H1 (cell line): ENCODE data around the gene DLAT. TPM values are rescaled to one million over a fixed set of nuclear protein-coding genes. Genes with fewer than 3 reads are reported as not detected.

Source experiments
- CTCF ChIA-PET: fragments of 300-600 bp; sonication (Branson Sonifier 250); formaldehyde crosslinking; loops from one replicate; lab custom pipeline; 2021; ENCODE audit not compliant: partially characterized antibody; lab: Charles Lee
- POLR2A ChIA-PET: fragments of 300-600 bp; sonication (Branson Sonifier 250); formaldehyde crosslinking; loops from one replicate; lab custom pipeline; 2021; ENCODE audit warnings: inconsistent platforms; ENCODE audit not compliant: partially characterized antibody; lab: Charles Lee
- DNase-seq, 2 experiments: peaks; one replicate each; pipeline versions ENCODE4 v3.0.0 to v3.0.0-alpha.2; 2010 to 2022; ENCODE audit warnings: low spot score in 2 of 2, low read depth in 1 of 2, mixed read lengths in 1 of 2
- FAIRE-seq: peaks from 2 replicates; lab custom pipeline; 2011; peaks lifted over from hg19 to GRCh38; lab: Jason Lieb, UNC
- H2AFZ ChIP-seq: 2 replicates; pipeline ENCODE4 v1.8.1; 2012; ENCODE audit warnings: low read length, inconsistent platforms
- H2AK5ac ChIP-seq: 2 replicates; pipeline ENCODE4 v1.6.1; 2013; ENCODE audit warnings: low read depth, low read length
- H2BK120ac ChIP-seq: replicated peaks from 2 replicates; pipeline ENCODE3; 2013; ENCODE audit warnings: low read depth, low read length, inconsistent platforms
- H2BK12ac ChIP-seq: 2 replicates; pipeline ENCODE4 v1.6.1; 2013; ENCODE audit warnings: low read depth, low read length
- H2BK15ac ChIP-seq: 2 replicates; pipeline ENCODE4 v1.6.1; 2013; ENCODE audit warnings: low read length
- H2BK20ac ChIP-seq: 2 replicates; pipeline ENCODE4 v1.6.1; 2013; ENCODE audit warnings: low read length
- H2BK5ac ChIP-seq: 2 replicates; pipeline ENCODE4 v1.6.1; 2013; ENCODE audit warnings: low read depth, low read length
- H3K14ac ChIP-seq: 2 replicates; pipeline ENCODE4 v1.6.1; 2013; ENCODE audit warnings: inconsistent platforms; ENCODE audit not compliant: insufficient read length
- H3K18ac ChIP-seq: 2 replicates; pipeline ENCODE4 v1.6.1; 2013; ENCODE audit warnings: low read length; ENCODE audit errors: extremely low read depth
- H3K23ac ChIP-seq: 2 replicates; pipeline ENCODE4 v1.6.1; 2013; ENCODE audit warnings: inconsistent platforms; ENCODE audit not compliant: insufficient read length
- H3K23me2 ChIP-seq: 2 replicates; pipeline ENCODE4 v1.6.1; 2013; ENCODE audit warnings: low read depth, low read length
- H3K27ac ChIP-seq: 2 replicates; pipeline ENCODE4 v1.6.1; 2011; ENCODE audit warnings: low read depth, low read length, inconsistent platforms
- H3K27me3 ChIP-seq, 4 experiments: replicated peaks in 1 of 4; 1 replicate in 1 of 4; 2 replicates in 3 of 4; pipeline versions ENCODE4 v1.6.1 to v1.8.1; 2011 to 2013; ENCODE audit warnings: low read length in 3 of 4, mild to moderate bottlenecking in 3 of 4, inconsistent platforms in 2 of 4, mixed read lengths in 2 of 4, moderate library complexity in 1 of 4; ENCODE audit not compliant: control insufficient read depth in 3 of 4, insufficient read depth in 3 of 4; ENCODE audit errors: extremely low read depth in 1 of 4
- H3K36me3 ChIP-seq, 4 experiments: 2 replicates each; pipeline versions ENCODE4 v1.6.1 to v1.8.1; 2011 to 2013; ENCODE audit warnings: mild to moderate bottlenecking in 4 of 4, low read length in 3 of 4, moderate library complexity in 2 of 4, control low read depth in 1 of 4, inconsistent platforms in 1 of 4; ENCODE audit not compliant: insufficient read depth in 4 of 4, control insufficient read depth in 2 of 4
- H3K4ac ChIP-seq: replicated peaks from 2 replicates; pipeline ENCODE3; 2013; ENCODE audit warnings: low read length, low read depth, mixed read lengths, inconsistent platforms; ENCODE audit not compliant: insufficient read length
- H3K4me1 ChIP-seq, 4 experiments: replicated peaks in 1 of 4; 1 replicate in 1 of 4; 2 replicates in 3 of 4; pipeline versions ENCODE4 v1.6.1 to v1.8.1; 2011 to 2013; ENCODE audit warnings: low read length in 3 of 4, inconsistent platforms in 2 of 4, mixed read lengths in 1 of 4; ENCODE audit not compliant: insufficient read depth in 4 of 4, control insufficient read depth in 3 of 4
- H3K4me2 ChIP-seq, 2 experiments: 2 replicates each; pipeline versions ENCODE4 v1.6.1 to v1.8.1; 2011 to 2013; ENCODE audit warnings: low read depth in 2 of 2, low read length in 2 of 2, control low read depth in 1 of 2, inconsistent platforms in 1 of 2, mild to moderate bottlenecking in 1 of 2; ENCODE audit not compliant: insufficient read depth in 1 of 2
- H3K4me3 ChIP-seq, 4 experiments: fragments of 200-600, 300-600 bp in 1 of 4; sonication (generic), shearing (Covaris generic), sonication (Bioruptor Twin) in 1 of 4; 2 replicates each; pipeline versions ENCODE4 v1.5.1 to v1.8.1; 2011 to 2016; ENCODE audit warnings: low read length in 4 of 4, low read depth in 3 of 4, control low read depth in 2 of 4, inconsistent platforms in 2 of 4, mild to moderate bottlenecking in 2 of 4, mixed read lengths in 1 of 4, moderate library complexity in 1 of 4; ENCODE audit not compliant: insufficient read depth in 2 of 4; ENCODE audit errors: extremely low read depth in 1 of 4
- H3K56ac ChIP-seq: replicated peaks from 2 replicates; pipeline ENCODE3; 2013; ENCODE audit warnings: low read depth, mild to moderate bottlenecking, mixed read lengths, low read length, inconsistent platforms; ENCODE audit not compliant: insufficient read length
- H3K79me1 ChIP-seq: 2 replicates; pipeline ENCODE4 v1.6.1; 2013; ENCODE audit warnings: low read depth, low read length, control low read depth
- H3K79me2 ChIP-seq, 2 experiments: 2 replicates each; pipeline versions ENCODE4 v1.6.1 to v1.8.1; 2012 to 2013; ENCODE audit warnings: low read length in 2 of 2, mild to moderate bottlenecking in 2 of 2, inconsistent platforms in 1 of 2; ENCODE audit not compliant: insufficient read depth in 2 of 2, control insufficient read depth in 1 of 2
- H3K9ac ChIP-seq, 4 experiments: replicated peaks in 1 of 4; 1 replicate in 1 of 4; 2 replicates in 3 of 4; pipeline versions ENCODE4 v1.6.1 to v1.8.1; 2011 to 2013; ENCODE audit warnings: low read depth in 3 of 4, low read length in 3 of 4, control low read depth in 2 of 4, mild to moderate bottlenecking in 2 of 4, moderate library complexity in 2 of 4, inconsistent platforms in 1 of 4; ENCODE audit errors: extremely low read depth in 1 of 4
- H3K9me3 ChIP-seq, 2 experiments: 2 replicates each; pipeline versions ENCODE4 v1.6.1 to v1.8.1; 2012 to 2013; ENCODE audit warnings: mild to moderate bottlenecking in 2 of 2, moderate library complexity in 2 of 2, control low read depth in 1 of 2, inconsistent platforms in 1 of 2, low read depth in 1 of 2, low read length in 1 of 2, mixed read lengths in 1 of 2; ENCODE audit not compliant: insufficient read depth in 2 of 2
- H4K20me1 ChIP-seq, 2 experiments: replicated peaks in 1 of 2; 2 replicates each; pipeline versions ENCODE3 to v1.8.1; 2011 to 2013; ENCODE audit warnings: inconsistent platforms in 2 of 2, low read length in 2 of 2, mild to moderate bottlenecking in 1 of 2; ENCODE audit not compliant: insufficient read depth in 2 of 2, control insufficient read depth in 1 of 2
- H4K5ac ChIP-seq: 2 replicates; pipeline ENCODE4 v1.6.1; 2013; ENCODE audit warnings: low read length, low read depth, mixed read lengths, inconsistent platforms; ENCODE audit not compliant: insufficient read length
- H4K8ac ChIP-seq: 2 replicates; pipeline ENCODE4 v1.8.0; 2013; ENCODE audit warnings: mild to moderate bottlenecking, moderate library complexity, low read length, inconsistent platforms; ENCODE audit not compliant: insufficient read depth; ENCODE audit errors: extremely low read depth
- H4K91ac ChIP-seq: replicated peaks from 2 replicates; pipeline ENCODE3; 2013; ENCODE audit warnings: low read length, mixed read lengths, inconsistent platforms; ENCODE audit not compliant: insufficient read length
- TAF1 ChIP-seq: IDR thresholded peaks from 2 replicates; pipeline ENCODE4 v1.6.1; 2011; ENCODE audit warnings: mild to moderate bottlenecking, low read depth, low read length
- WGBS, 2 experiments: shearing (Covaris generic) in 1 of 2; methylation state at CpG; one replicate each; pipeline versions ENCODE4 v1.1.6 to v1.1.7; 2013 to 2015; ENCODE audit warnings: low lambda C conversion rate in 2 of 2, mixed read lengths in 2 of 2, inconsistent platforms in 1 of 2, low coverage in 1 of 2, missing lambda C conversion rate in 1 of 2; ENCODE audit not compliant: insufficient replicate concordance in 2 of 2, insufficient coverage in 1 of 2, insufficient read length in 1 of 2; ENCODE audit errors: extremely low coverage in 1 of 2, missing lambda C conversion rate in 1 of 2; 5-methylcytosine and 5-hydroxymethylcytosine counted together
- polyA plus RNA-seq, 7 experiments: library from polyadenylated mRNA; depleted of rRNA in 3 of 7; stranded (reverse) in 5 of 7; unstranded in 2 of 7; fragments of >200 nt in 5 of 7; fragments of 200-250 nt in 2 of 7; gene quantifications; 1 replicate in 5 of 7; 2 replicates in 1 of 7; 4 replicates in 1 of 7; pipeline versions ENCODE4 v1.2.1 to v1.2.3, GENCODE V29; 2011 to 2013; ENCODE audit warnings: missing spikeins in 2 of 7, mixed read lengths in 2 of 7
- total RNA-seq: library from RNA; stranded (reverse); fragmentation: NEBNext Ultra II Directional; extraction: Animal tissue kit (Norgen Biotek cat#: 25700); gene quantifications from 2 replicates; pipeline ENCODE4 v1.2.1, GENCODE V29; 2021

The DLAT gene
- total and polyA plus RNA-seq, 2 of the 8 experiments (the other 6 are each of a cell fraction or from before 2014, with no cell fraction given) = 23.1 to 66.2 TPM

DNA sequence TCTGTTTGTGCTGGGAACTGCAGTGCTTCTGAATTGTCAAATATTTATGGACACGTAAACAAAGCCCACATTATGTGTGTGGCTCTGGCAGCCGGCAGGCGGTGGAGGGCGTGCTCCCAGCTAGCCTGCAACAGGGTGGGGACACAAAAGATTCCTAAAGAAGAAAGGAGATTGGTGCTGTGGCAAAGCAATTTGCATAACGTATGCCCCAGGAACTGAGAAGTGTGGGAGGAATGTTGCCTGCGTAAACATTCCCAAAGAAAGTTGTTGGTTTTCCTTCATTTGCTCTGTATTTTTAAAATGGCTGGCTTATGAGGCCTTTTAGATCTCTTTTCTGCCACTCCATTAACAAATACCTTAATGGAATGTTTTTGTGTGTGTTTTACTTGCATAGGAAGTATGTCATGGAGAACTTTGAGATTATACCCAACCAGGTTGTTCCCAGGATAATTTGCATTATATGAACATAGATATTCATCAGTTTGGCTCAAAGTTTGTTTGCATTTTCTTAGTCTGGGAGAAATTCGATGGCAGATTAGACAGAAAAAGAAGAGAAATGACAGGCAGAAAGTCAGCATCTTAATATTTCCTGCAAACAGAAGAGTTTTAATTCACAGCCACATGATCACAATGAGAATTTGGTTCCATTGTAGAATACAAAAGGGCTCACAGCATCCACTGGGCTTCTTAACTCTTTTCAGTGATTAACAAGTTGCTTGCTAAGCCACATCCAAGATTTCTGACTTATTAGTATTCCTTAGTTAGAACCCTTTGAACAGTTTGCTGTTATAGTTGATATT, 41.8 kb upstream of the DLAT start:
- no peak overlapping the region for H2AFZ ChIP-seq
- peaks cover 10 to 16% (median 16%) of the 10 kb centered on the region in 4 experiments; a peak in 6 of 7 replicates for H3K4me1 ChIP-seq
- POLR2A ChIA-PET = interaction anchor here (0.6 to 3.4 kb wide), 9 partner anchors 15 to 113 kb away, joined by 3 to 12 read pairs (median 5); partner anchors contain the start of genes ALG9, C11orf52 and DIXDC1
- H3K27me3 ChIP-seq = no peaks in the 10 kb centered on the region
- H3K36me3 ChIP-seq = peaks cover 0 to 27% (median 11%) of the 10 kb centered on the region in 4 experiments; a peak in 5 of 8 replicates
- H4K5ac ChIP-seq = peak overlapping the region; percentile 97
- no peak overlapping the region for H3K14ac ChIP-seq
- no peak overlapping the region; the same call in 1 of the 2 replicates for H2AK5ac ChIP-seq
- H2BK12ac ChIP-seq = peak overlapping the region; percentile 76; the same call in 1 of the 2 replicates
- H4K91ac ChIP-seq = no peak overlapping the region
- H2BK20ac ChIP-seq = no peak overlapping the region
- H3K4me2 ChIP-seq = peak overlapping the region; percentile 70 to 78
- H2BK120ac ChIP-seq = no peak overlapping the region
- peak overlapping the region; percentile 63; the same call in 1 of the 2 replicates for H2BK5ac ChIP-seq
- 9% methylated on average over 7 of the region's 7 CpGs; no CpG with 5 or more reads in 1 of the 2 experiments for WGBS, 2 experiments
- H3K27ac ChIP-seq = peak overlapping the region; percentile 84
- H3K9me3 ChIP-seq = no peaks in the 10 kb centered on the region
- no peak overlapping the region for H3K56ac ChIP-seq
- H3K9ac ChIP-seq = peak overlapping the region in 2 of 4 experiments; percentile 24 to 52; a peak in 1 of 7 replicates
- H3K23me2 ChIP-seq = no peaks in the 10 kb centered on the region
- peak; percentile 93 for FAIRE-seq
- no peaks in the 10 kb centered on the region for H4K20me1 ChIP-seq
- CTCF ChIA-PET = interaction anchor here (0.9 to 21.3 kb wide), 19 partner anchors 8 to 393 kb away, joined by 3 to 565 read pairs (median 10); partner anchors contain the start of genes ALG9, C11orf52, CRYAB and DIXDC1
- H2BK15ac ChIP-seq = no peak overlapping the region
- DNase-seq = peak; percentile 62 to 64
- H3K79me2 ChIP-seq = no peaks in the 10 kb centered on the region
- peak overlapping the region; percentile 3 to 46 (median 20); a peak in 5 of 8 replicates for H3K4me3 ChIP-seq
- peak overlapping the region; percentile 84; the same call in 1 of the 2 replicates for H3K18ac ChIP-seq
- no peak overlapping the region for H4K8ac ChIP-seq
- H3K23ac ChIP-seq = no peak overlapping the region
- H3K79me1 ChIP-seq = no peaks in the 10 kb centered on the region; the same call in 1 of the 2 replicates
- H3K4ac ChIP-seq = no peak overlapping the region
- TF ChIP-seq TAF1 = 0 out of 2 replicates have a peak, but pooled peaks have one; percentile 40
